GM18519 (cell line): ENCODE results near the gene TBXAS1.

ENCODE experiments used
- ATAC-seq: cut with Tn5 transposase; IDR thresholded peaks from one replicate; pipeline ENCODE4 v1.9.1; 2021; ENCODE audit warnings: mild to moderate bottlenecking, moderate library complexity; ENCODE audit not compliant: unreplicated experiment, low FRiP score

Gene TBXAS1

DNA sequence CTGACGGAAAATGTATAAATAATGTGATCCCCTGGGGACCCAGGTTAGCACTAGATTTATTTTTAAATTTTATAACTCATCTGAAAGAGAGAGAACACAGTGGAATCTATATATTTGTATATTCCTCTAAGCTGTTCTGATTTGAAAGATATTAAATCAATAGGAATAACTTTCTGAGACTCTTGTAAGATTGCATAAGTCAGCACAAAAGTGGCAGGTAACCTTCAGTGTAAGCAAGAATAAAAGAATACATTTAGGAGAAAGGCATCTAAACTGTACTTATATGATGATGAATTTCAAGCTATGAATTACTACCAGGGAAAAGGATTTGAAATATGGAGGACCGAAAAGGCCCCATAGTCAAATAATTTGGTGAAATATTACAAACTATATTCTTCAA, 112.8 kb downstream of the TBXAS1 start:
- no peak for ATAC-seq

- no peak for ATAC-seq
Observed at GRCh38 chr7:139942636-139943035, 113.6 kb downstream of the TBXAS1 start.

DNA sequence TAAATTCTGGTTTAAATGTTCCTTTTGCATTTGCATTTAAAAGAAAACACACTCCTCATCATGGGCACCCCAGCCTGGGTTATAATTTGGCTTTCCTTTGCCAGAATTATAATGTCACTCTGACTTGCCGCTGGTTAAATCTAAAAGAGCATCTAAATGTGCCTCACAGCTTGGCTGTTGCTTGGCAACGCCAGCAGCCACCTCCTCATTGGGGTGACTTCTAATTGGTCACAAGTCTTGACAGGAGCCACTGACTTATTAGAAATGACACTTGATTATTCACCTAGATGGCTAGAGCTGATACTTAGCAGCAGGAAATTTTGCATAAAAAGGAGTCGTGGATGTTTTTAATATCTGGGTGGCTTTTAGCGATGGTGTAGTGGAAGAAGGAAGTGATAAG, 114.3 kb downstream of the TBXAS1 start:
- ATAC-seq = no peak

- no peak for ATAC-seq
Observed at GRCh38 chr7:139944248-139944647, 115.2 kb downstream of the TBXAS1 start.

GRCh38 chr7:139946533-139946932, 117.5 kb downstream of the TBXAS1 start:
- ATAC-seq = no peak

- ATAC-seq = no peak
Observed at GRCh38 chr7:139947021-139947420, 118.0 kb downstream of the TBXAS1 start.

DNA sequence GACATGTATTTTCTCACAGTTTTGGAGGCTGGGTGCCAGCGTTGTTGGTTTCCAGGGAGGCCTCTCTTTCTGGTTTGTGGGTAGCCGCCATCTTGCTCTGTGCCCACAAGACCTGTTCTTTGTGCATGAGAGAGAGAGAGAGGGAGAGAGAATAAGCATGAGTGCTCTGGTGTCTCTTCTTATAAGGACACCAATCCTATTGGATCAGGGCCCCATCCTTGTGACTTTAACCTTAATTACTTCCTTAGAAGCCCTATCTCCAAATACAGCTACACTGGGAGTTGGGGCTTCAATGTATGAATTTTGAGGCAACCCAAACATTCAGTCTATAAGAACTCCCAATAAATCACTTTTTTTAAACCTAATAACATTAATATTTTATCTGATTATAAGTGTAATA, 119.1 kb downstream of the TBXAS1 start:
- ATAC-seq = no peak

DNA sequence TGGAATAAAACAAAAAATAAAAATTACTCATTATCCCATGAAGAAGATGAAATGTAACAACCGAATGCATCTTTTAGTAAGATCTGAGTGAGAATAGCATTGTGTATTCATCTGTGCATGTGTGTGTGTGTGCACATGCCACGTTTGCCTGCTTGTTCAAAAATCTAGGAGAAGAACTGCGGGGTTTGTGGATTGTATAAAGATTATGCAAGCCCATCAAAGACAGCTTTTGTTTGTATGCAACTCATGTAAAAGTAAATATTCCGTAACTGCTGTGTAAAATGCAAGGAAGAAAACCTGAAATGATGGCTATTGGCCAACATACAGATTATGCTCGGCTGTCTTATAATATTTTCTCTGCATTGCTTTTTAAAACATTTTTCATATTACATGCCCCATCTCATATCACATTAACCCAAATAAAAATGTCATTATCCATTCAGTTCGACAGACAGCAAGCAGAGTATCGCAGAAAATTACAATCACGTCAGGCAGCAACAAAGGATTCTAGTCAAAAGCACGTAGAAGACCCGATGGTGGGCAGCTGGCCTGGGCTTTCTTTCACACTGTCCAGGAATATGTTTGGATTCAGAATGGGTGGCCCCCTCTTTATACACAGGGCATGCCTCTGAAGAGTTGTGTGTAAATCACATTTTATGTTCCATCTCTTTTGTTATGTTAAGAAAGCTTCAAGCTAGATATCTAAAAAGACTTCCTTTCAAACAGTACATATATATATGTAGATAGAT, 119.7 kb downstream of the TBXAS1 start:
- ATAC-seq = no peak

DNA sequence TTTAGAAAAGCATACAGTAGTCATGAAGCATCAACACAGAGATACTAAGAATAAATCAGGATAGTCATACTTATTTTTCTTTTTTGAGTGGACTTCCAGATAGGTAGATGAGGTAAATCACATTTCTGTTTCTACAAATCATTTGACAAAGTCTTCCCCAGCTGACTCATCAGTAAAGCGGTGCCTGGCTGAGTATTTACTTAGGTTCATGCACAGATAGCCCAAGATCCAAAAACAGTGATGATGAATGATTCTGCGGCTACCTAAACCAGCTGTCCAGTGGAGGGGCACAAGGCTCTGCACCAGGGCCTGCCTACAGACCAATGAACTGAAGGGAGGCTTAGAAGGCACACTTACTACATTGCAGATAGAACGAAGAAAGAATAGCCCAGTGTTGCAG, 120.6 kb downstream of the TBXAS1 start:
- no peak for ATAC-seq

DNA sequence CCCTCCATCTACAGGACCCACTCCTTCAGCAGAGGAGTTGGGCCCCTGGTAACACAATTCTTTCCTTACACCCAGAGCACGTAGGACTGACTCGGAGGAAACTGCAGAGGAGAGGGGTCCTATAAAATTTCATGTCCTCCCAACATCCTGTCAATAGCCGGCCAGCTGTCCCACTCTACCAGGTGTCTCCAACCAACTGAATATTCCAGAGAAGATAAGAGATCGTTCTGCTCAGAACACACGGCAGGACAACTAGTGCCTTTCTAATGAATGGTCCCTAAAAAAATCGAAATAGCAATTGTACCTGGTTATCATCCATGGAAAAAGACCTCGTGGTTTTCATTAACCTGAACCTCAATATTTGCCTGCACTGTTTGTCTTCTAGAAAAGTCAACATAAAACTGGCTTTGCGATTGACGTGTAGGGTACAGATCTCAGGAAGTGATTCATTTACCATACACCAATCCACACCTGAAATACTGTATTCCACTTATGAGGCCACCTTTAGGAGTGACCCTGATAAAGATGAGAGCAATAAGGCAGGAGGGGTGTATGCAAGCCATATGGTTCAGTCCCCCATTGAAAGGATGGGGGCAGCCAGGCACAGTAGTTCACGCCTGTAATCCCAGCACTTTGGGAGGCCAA, 121.9 kb downstream of the TBXAS1 start:
- ATAC-seq = no peak

DNA sequence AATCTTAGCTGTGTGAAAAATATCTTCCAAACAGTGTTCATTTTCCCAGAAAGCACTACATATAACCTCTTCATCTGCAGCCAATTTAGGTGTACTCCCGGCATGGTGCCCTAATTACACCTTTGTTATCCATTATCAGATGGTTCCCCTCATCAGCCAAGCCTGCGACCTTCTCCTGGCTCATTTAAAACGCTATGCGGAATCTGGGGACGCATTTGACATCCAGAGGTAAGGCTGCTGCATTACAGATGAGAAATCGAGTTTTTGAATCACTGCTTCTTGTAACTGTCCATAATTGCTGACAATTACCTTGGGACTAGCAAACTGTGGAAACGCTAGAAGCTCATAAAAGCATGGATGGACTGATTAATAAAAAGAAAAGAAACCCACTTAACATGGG, 124.2 kb downstream of the TBXAS1 start:
- ATAC-seq = no peak

GRCh38 chr7:139955109-139955820, 126.2 kb downstream of the TBXAS1 start:
- ATAC-seq = no peak

DNA sequence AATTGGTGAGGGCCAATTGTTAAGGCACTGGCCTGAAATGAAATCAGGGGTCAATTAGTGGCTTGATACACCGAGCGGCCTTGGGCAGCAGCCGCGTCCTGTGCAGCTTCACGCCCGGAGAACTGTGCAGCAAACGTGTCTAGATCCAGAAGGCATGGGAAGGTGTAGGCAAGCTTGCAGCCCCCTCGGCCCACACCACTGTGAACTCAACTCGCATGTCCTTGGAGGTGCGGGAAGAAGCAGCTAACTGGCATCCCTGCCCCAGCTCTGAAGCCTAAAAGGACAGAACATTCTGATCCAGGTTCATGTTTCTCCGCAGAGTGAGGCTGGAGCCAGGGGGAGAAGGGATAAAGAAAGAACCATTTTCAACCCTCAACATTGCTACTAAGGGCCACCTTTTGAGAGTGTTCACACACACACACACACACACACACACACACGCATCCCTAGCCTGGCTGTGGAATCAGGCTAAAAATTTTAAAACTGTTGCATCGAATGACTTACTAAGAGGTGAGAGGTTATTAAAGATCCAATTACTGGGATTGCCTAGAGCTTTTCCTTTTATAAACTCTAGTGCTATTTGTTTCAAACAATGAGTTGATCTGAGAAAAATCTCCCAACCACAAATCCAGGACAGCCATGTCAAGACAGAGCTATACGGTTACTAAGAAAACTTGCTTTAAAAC, 129.7 kb downstream of the TBXAS1 start:
- no peak for ATAC-seq

GRCh38 chr7:139959285-139959628, 130.2 kb downstream of the TBXAS1 start:
- no peak for ATAC-seq

DNA sequence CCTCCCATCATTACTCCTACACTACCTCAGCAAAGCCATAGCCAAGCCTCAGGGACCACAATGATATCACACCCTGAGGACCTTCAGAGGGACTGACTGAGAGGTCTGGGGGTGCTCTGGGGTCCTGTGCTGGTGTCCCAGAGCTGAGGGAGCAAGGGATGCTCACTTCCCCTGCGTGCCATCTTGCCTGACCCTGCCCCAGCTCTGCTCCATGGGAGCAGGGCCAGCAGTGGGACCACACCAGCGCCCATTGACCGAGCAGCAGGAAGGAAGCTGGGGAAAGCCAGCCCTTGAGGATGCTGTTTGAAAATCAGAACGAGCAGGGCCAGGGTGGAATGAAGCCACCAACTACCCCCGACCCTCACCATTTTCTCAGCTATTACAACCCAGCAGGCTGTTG, 130.7 kb downstream of the TBXAS1 start:
- ATAC-seq = no peak

DNA sequence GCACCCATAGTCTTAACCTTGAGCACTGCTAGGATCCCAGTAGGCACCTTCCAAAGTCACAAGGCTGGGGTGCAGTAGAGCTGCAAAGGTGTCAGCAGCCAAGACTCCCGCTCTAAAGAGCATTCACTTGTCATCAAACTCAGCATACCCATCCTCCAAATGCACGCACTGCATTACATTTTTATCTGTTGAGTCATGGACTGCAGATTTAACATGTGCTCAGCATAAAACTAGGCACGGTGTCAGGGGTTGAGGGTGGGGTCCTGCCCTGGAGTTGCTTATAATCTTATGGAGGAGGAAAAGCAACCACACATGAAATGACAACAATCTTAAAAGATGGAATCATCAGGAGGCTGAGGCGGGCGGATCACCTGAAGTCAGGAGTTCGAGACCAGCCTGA, 131.1 kb downstream of the TBXAS1 start:
- ATAC-seq = no peak

GRCh38 chr7:139965942-139966628, 137.0 kb downstream of the TBXAS1 start:
- no peak for ATAC-seq

DNA sequence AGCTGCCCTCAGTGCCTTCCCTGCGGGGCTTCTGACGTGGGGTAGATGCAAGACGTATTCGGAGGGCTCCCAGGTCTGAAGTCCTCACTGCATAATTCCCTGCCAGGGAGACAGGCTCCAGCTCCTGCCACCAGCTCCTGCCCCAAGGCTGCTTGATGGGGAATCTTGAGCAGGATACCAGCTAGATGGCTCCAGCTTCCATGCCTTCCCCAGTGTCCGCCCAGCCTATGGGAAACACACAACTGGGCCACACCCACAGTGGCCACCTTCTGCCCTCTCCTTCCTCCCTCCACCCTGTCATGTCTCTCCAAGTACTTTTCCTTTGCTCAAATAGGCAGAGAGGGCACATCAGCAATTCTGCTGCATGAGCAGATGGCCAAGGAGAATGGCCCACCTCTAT, 137.9 kb downstream of the TBXAS1 start:
- no peak for ATAC-seq

DNA sequence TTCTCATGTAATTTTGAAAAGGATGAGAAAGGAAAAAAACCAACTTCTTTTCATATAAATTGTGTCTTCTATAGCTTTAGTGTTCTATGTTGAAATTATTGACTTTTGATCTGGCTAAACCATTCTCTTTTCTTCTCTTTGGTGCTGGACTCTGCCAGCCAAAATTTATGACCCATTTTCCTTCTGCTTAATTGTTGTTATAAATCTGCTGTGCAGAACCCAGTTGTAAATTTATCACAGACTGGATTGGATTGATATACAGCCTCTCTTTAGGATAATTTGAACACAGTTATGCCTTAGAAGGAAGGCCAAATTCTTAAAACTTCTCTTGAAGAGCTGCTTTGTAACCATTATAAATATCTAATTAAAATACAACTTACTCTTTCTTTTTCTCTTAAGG, 139.9 kb downstream of the TBXAS1 start:
- ATAC-seq = no peak

DNA sequence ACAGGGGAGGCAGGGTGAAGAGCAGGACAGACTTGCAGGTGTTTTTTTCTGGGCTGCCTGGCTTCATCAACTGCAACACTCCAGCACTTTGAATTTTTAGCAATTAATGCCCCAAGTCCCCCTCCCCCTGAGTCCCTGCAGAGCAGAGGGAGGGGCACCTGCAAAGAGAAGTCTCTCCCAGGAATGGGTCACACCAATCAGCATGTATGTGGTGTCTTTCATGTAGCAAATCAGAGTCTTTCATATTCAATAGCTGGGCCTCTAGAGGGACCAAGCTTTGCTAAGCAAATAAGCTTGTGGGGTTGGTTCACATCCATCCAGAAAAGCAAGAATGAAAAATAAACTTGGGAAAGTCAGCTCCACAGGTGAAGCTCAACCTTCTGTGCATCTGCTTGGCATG, 143.0 kb downstream of the TBXAS1 start:
- no peak for ATAC-seq
